AG04450 (cell line): ENCODE results near the gene SBF1. TPM values are rescaled to one million over a fixed set of nuclear protein-coding genes. Genes with fewer than 3 reads are reported as not detected.

Experiments
- CTCF ChIA-PET: fragments of 300-600, 350-600 bp; formaldehyde crosslinking; extraction: SDS; loops from one replicate; lab custom pipeline; 2022; ENCODE audit warnings: antibody characterized with exemption, inconsistent platforms; lab: Charles Lee
- POLR2A ChIA-PET: fragments of 350-600 bp; formaldehyde crosslinking; extraction: SDS; loops from one replicate; lab custom pipeline; 2021; ENCODE audit warnings: antibody characterized with exemption, inconsistent platforms; lab: Yijun Ruan, JAX
- DNase-seq: peaks from one replicate; pipeline ENCODE4 v3.0.0-alpha.2; 2011; ENCODE audit warnings: low read depth, low spot score
- H3K27ac ChIP-seq: one replicate; pipeline ENCODE4 v1.5.1; 2012; ENCODE audit warnings: low read depth, low read length, control low read depth
- H3K27me3 ChIP-seq: one replicate; pipeline ENCODE4 v1.6.0; 2012; ENCODE audit warnings: low read length; ENCODE audit not compliant: control insufficient read depth, insufficient read depth
- H3K4me3 ChIP-seq: 2 replicates; pipeline ENCODE4 v1.5.1; 2011; ENCODE audit warnings: mild to moderate bottlenecking, low read depth, low read length, control low read depth
- H3K9me3 ChIP-seq: 2 replicates; pipeline ENCODE4 v1.5.1; 2012; ENCODE audit warnings: low read length; ENCODE audit not compliant: control insufficient read depth, insufficient read depth
- polyA plus RNA-seq: library from polyadenylated mRNA; depleted of rRNA; stranded (reverse); fragments of >200 nt; gene quantifications from 2 replicates; pipeline ENCODE4 v1.2.3, GENCODE V29; 2011
- TF ChIP-seq, protein P1 (sequence below): IDR thresholded peaks from 2 replicates; pipeline ENCODE4 v1.5.1; 2011; ENCODE audit warnings: low read depth, low read length, control low read depth, inconsistent platforms

SBF1 gene
- polyA plus RNA-seq, 1 experiment, result 16.4 TPM

- no peak overlapping the region for H3K27ac ChIP-seq
- TF ChIP-seq, protein P1, sequence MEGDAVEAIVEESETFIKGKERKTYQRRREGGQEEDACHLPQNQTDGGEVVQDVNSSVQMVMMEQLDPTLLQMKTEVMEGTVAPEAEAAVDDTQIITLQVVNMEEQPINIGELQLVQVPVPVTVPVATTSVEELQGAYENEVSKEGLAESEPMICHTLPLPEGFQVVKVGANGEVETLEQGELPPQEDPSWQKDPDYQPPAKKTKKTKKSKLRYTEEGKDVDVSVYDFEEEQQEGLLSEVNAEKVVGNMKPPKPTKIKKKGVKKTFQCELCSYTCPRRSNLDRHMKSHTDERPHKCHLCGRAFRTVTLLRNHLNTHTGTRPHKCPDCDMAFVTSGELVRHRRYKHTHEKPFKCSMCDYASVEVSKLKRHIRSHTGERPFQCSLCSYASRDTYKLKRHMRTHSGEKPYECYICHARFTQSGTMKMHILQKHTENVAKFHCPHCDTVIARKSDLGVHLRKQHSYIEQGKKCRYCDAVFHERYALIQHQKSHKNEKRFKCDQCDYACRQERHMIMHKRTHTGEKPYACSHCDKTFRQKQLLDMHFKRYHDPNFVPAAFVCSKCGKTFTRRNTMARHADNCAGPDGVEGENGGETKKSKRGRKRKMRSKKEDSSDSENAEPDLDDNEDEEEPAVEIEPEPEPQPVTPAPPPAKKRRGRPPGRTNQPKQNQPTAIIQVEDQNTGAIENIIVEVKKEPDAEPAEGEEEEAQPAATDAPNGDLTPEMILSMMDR, result no peak
- CTCF ChIA-PET, result no interaction called here
- H3K27me3 ChIP-seq, result no peaks in the 10 kb centered on the region
- no peak for DNase-seq
- POLR2A ChIA-PET, result no interaction called here
- no peaks in the 10 kb centered on the region for H3K9me3 ChIP-seq
- no peak overlapping the region for H3K4me3 ChIP-seq
These were observed 55.7 kb downstream of the SBF1 start for GRCh38 chr22:50419116-50419515.

DNA sequence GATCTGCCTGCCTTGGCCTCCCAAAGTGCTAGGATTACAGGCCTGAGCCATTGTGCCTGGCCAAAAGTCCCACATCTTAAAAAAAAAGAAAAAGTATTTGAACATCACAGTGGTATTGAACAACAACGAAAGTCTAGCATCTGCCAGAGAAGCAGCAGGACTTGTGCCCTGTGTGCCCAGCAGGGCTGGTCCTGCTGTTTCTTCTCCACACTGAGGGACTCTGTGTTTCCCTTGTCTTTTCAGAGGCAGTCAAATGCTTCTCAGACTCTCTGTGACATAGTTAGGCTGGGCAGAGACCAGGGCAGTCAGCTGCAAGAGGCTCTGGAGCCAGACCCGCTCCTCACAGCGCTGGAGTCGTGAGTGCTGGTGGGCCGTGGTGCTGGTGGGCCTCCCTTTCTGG is 56.2 kb downstream of the SBF1 start:
- H3K27ac ChIP-seq, result no peak overlapping the region
- ChIA-PET CTCF (no interaction called here), POLR2A (no interaction called here)
- no peaks in the 10 kb centered on the region for H3K27me3 ChIP-seq
- H3K9me3 ChIP-seq, result no peaks in the 10 kb centered on the region
- H3K4me3 ChIP-seq, result no peak overlapping the region
- no peak for DNase-seq
- TF ChIP-seq, protein P1, result no peak

DNA sequence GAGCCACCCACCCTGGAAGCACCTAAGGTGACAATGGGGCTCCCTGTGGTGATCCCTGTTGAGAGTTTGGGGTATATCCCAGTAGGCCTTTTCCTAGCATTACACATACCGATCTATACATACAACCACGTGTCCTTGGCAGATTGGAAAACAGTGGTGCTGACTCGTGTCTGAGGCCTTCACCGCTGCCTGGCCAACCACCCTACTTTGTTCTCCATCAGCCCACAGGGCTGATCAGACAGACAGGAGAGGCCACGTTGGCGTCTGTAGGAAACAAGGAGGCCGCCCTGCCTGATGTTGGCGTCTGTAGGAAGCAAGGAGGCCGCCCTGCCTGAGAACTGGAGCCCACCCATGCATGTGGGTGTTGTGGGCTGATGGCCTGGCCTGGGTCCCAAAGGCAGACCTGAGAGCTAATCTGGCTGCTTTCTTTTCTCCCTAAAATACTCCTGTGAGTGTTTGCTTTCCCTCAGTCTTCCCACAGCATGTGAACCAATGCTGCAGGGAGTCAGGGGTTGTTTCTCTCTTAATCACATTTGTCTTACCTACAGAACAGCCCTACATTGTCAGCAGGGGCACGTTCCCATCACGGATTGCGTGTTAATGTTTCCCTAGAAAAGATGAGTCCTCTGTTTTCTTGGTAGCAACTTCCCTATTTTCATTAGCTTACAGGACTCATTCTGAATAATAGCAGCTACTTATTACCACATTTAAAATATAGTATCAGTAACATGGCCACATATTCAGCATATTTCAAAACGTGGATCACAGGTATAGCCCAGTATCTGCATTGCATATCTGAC is 57.2 kb downstream of the SBF1 start:
- Histone ChIP-seq H3K27me3 (no peaks in the 10 kb centered on the region), H3K9me3 (no peaks in the 10 kb centered on the region), H3K4me3 (no peak overlapping the region), H3K27ac (no peak overlapping the region)
- POLR2A ChIA-PET, result no interaction called here
- DNase-seq, result no peak
- CTCF ChIA-PET, result no interaction called here
- TF ChIP-seq, protein P1, result no peak

DNA sequence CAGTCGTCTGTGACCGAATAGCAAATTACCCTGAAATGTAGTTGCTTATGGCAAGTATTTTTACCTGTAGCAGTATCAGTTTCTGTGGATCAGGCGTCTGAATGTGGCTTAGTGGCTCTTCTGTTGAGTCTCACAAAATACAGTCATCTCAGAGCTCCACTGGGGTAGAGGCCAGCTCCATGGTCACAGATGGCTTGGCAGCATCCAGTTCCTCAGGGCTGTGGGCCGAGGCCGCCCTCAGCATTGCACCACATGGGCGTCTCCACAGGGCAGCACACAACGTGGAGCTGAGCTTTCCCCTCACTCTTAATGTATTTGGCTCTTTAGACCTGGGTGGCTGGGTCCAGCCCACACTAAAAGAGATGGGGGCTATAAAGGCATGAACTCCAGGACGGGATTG is 57.8 kb downstream of the SBF1 start:
- Histone ChIP-seq H3K4me3 (no peak overlapping the region), H3K9me3 (no peaks in the 10 kb centered on the region), H3K27ac (no peak overlapping the region), H3K27me3 (no peaks in the 10 kb centered on the region)
- ChIA-PET POLR2A (no interaction called here), CTCF (no interaction called here)
- TF ChIP-seq, protein P1, result no peak
- DNase-seq, result no peak

GRCh38 chr22:50415426-50415825 is 59.4 kb downstream of the SBF1 start:
- CTCF ChIA-PET, result no interaction called here
- Histone ChIP-seq H3K27ac (no peak overlapping the region), H3K27me3 (no peaks in the 10 kb centered on the region), H3K9me3 (no peaks in the 10 kb centered on the region), H3K4me3 (no peak overlapping the region)
- TF ChIP-seq, protein P1, result no peak
- POLR2A ChIA-PET, result no interaction called here
- DNase-seq, result no peak
